Calu3 (cell line): ENCODE data around the gene ATG4D. TPM values are rescaled to one million over a fixed set of nuclear protein-coding genes. Genes with fewer than 3 reads are reported as not detected.

ENCODE experiments used
- BruUV-seq: library from RNA; stranded (reverse); fragments of 400-500 nt; replicated peaks from 2 replicates; lab custom pipeline; 2021; lab: Mats Ljungman, UMichigan
- CTCF ChIA-PET: fragments of 300-600 bp; sonication (Branson Sonifier 250); formaldehyde crosslinking; loops from one replicate; lab custom pipeline; 2022; ENCODE audit warnings: antibody characterized with exemption; lab: Charles Lee
- DNase-seq: peaks from one replicate; pipeline ENCODE4 v3.0.0; 2022
- H3K27ac Mint-ChIP-seq: one replicate; pipeline ENCODE4 v1.8.0; 2022; ENCODE audit warnings: mixed read lengths; ENCODE audit not compliant: unreplicated experiment
- H3K27me3 Mint-ChIP-seq: one replicate; pipeline ENCODE4 v1.8.0; 2022; ENCODE audit warnings: mixed read lengths; ENCODE audit not compliant: unreplicated experiment
- H3K36me3 Mint-ChIP-seq: one replicate; pipeline ENCODE4 v1.8.0; 2022; ENCODE audit warnings: mild to moderate bottlenecking, moderate library complexity, mixed read lengths; ENCODE audit not compliant: insufficient read depth, unreplicated experiment
- H3K4me1 Mint-ChIP-seq: one replicate; pipeline ENCODE4 v1.8.0; 2022; ENCODE audit warnings: mild to moderate bottlenecking, low read depth, mixed read lengths; ENCODE audit not compliant: unreplicated experiment
- H3K4me3 Mint-ChIP-seq: one replicate; pipeline ENCODE4 v1.8.0; 2022; ENCODE audit warnings: mild to moderate bottlenecking, low read depth, moderate library complexity, mixed read lengths; ENCODE audit not compliant: unreplicated experiment
- H3K9me3 Mint-ChIP-seq: one replicate; pipeline ENCODE4 v1.8.0; 2022; ENCODE audit warnings: low read depth, mixed read lengths; ENCODE audit not compliant: unreplicated experiment
- CTCF ChIP-seq: fragments of 200-600 bp; IDR thresholded peaks from one replicate; pipeline ENCODE4 v1.8.0; 2022; ENCODE audit warnings: antibody characterized with exemption; ENCODE audit not compliant: unreplicated experiment
- intact Hi-C: fragments of 100-400 bp; cut with micrococcal nuclease; formaldehyde crosslinking; loops from one replicate; pipeline ENCODE4 v1.10.0; 2022; ENCODE audit not compliant: unreplicated experiment
- total RNA-seq: library from RNA; stranded (reverse); gene quantifications from 2 replicates; pipeline ENCODE4 v1.2.3, GENCODE V29; 2022

Gene ATG4D
- total RNA-seq, 1 experiment from 2014 or later = 24.5 TPM

GRCh38 chr19:10587839-10588150, 44.1 kb downstream of the ATG4D start:
- H3K27me3 Mint-ChIP-seq = no peaks in the 10 kb centered on the region
- H3K27ac Mint-ChIP-seq = peak overlapping the region; percentile 73
- CTCF ChIA-PET = no interaction called here

GRCh38 chr19:10593148-10593547, 49.4 kb downstream of the ATG4D start:
- TF ChIP-seq CTCF = no peak
- Mint-ChIP-seq H3K9me3 (no peaks in the 10 kb centered on the region), H3K4me1 (peaks cover 1% of the 10 kb centered on the region), H3K27me3 (no peaks in the 10 kb centered on the region), H3K27ac (no peak overlapping the region), H3K4me3 (no peak overlapping the region), H3K36me3 (no peaks in the 10 kb centered on the region)
- DNase-seq = no peak
- no TSS peak for BruUV-seq
- CTCF ChIA-PET = no interaction called here
- intact Hi-C loops = no loop called here

More at GRCh38 chr19:10587839-10588150, 44.1 kb downstream of the ATG4D start:
- H3K4me1 Mint-ChIP-seq = peaks cover 12% of the 10 kb centered on the region
- peaks cover 5% of the 10 kb centered on the region for H3K9me3 Mint-ChIP-seq
- intact Hi-C loops = no loop called here
- H3K4me3 Mint-ChIP-seq = peak overlapping the region; percentile 73
- no peak for TF ChIP-seq CTCF
- no peak for DNase-seq
- no TSS peak for BruUV-seq
- peaks cover 15% of the 10 kb centered on the region for H3K36me3 Mint-ChIP-seq

- Mint-ChIP-seq H3K4me1 (no peaks in the 10 kb centered on the region), H3K4me3 (no peak overlapping the region), H3K36me3 (no peaks in the 10 kb centered on the region), H3K9me3 (no peaks in the 10 kb centered on the region), H3K27ac (no peak overlapping the region), H3K27me3 (no peaks in the 10 kb centered on the region)
- no peak for DNase-seq
- CTCF ChIA-PET = no interaction called here
- intact Hi-C loops = no loop called here
- BruUV-seq = no TSS peak
- TF ChIP-seq CTCF = no peak
Observed at GRCh38 chr19:10593820-10594637, 50.3 kb downstream of the ATG4D start.

- Mint-ChIP-seq H3K27me3 (no peaks in the 10 kb centered on the region), H3K27ac (no peak overlapping the region), H3K4me1 (peaks cover 16% of the 10 kb centered on the region), H3K4me3 (no peak overlapping the region), H3K36me3 (no peaks in the 10 kb centered on the region), H3K9me3 (no peaks in the 10 kb centered on the region)
- intact Hi-C loops = no loop called here
- CTCF ChIA-PET = interaction anchor here (0.6 kb wide), 1 partner anchor 8 kb away, joined by 3 read pairs; no protein-coding TSS in a partner anchor
- BruUV-seq = no TSS peak
- TF ChIP-seq CTCF = no peak
- DNase-seq = no peak
Observed at GRCh38 chr19:10600149-10600548, 56.4 kb downstream of the ATG4D start.
